NB4 (cell line): ENCODE measurements around the gene KRTAP5-4.

Source experiments
- CTCF ChIP-seq: IDR thresholded peaks from one replicate; pipeline ENCODE4 v1.5.1; 2012; ENCODE audit warnings: low read depth, low read length
- MAX ChIP-seq: IDR thresholded peaks from 2 replicates; pipeline ENCODE4 v1.6.1; 2011; ENCODE audit warnings: low read depth, low read length
- POLR2A ChIP-seq: IDR thresholded peaks from 2 replicates; pipeline ENCODE4 v1.6.1; 2011; ENCODE audit warnings: mild to moderate bottlenecking; ENCODE audit not compliant: insufficient read length; ENCODE audit errors: extremely low read depth

GRCh38 chr11:1633864-1634263, 11.9 kb upstream of the KRTAP5-4 start:
- TF ChIP-seq CTCF = no peak
- TF ChIP-seq MAX = no peak
- no peak for TF ChIP-seq POLR2A
